ENCODE data around the gene VPS52. TPM values are rescaled to one million over a fixed set of nuclear protein-coding genes. Genes with fewer than 3 reads are reported as not detected.

Gene VPS52
- total RNA-seq, 1 experiment from 2014 or later, result 47.1 TPM

DNA sequence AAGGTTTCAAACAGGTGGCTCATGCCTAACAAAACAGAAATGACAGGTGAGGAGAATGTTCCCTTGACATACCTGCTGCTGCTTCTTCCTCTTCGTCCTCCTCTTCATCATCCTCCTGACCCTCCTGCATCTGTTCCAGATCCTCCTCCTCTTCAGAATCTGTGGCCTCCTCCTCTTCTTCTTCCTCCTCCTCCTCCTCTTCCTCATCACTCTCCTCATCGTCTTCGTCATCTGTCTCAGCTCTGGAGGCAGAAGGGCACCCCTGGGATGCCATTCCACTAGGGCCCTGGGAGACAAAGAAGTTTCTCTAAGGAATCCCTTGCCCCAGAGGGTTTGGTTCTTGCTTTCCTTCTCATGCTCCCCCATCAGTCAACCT lies 48.3 kb upstream of the VPS52 start:
- Histone ChIP-seq H4K8ac (replicated peaks; ENCODE audit: insufficient read length, low read depth, low read length) (no peak overlapping the region), H3K18ac (ENCODE audit: insufficient read length, low read depth, low read length) (no peak overlapping the region), H4K91ac (ENCODE audit: insufficient read length, low read depth, low read length) (no peak overlapping the region), H3K4ac (ENCODE audit: low read depth, low read length) (no peak overlapping the region), H4K5ac (ENCODE audit: insufficient read length, low read depth, low read length) (no peak overlapping the region), H2BK15ac (ENCODE audit: low read depth, low read length) (no peak overlapping the region), H3K9ac (ENCODE audit: extremely low read depth, insufficient read length, low read length) (no peak overlapping the region), H3K27ac (ENCODE audit: insufficient read length, low read depth, low read length) (no peak overlapping the region), H3K56ac (ENCODE audit: insufficient read length, low read depth, low read length) (no peak overlapping the region), H3K4me1 (ENCODE audit: insufficient read depth, low read length) (peaks cover 9% of the 10 kb centered on the region; the same call in 1 of the 2 replicates), H2AK5ac (ENCODE audit: insufficient read length, low read length) (no peak overlapping the region), H2BK5ac (ENCODE audit: insufficient read length, low read length) (no peak overlapping the region), H3K23ac (ENCODE audit: insufficient read length, low read depth, low read length) (no peak overlapping the region), H3K9me3 (ENCODE audit: control insufficient read depth, low read depth, low read length) (no peaks in the 10 kb centered on the region), H3K79me2 (ENCODE audit: insufficient read depth, low read length) (peaks cover 8% of the 10 kb centered on the region; the same call in 1 of the 2 replicates), H3K27me3 (ENCODE audit: insufficient read depth, low read length) (no peaks in the 10 kb centered on the region), H3T11ph (ENCODE audit: low read length) (no peak overlapping the region), H2BK12ac (ENCODE audit: insufficient read length, low read depth, low read length) (no peak overlapping the region), H3K4me2 (ENCODE audit: insufficient read depth, insufficient read length, low read length) (no peak overlapping the region), H3K79me1 (ENCODE audit: insufficient read depth, low read depth, low read length, poor library complexity, severe bottlenecking) (peaks cover 7% of the 10 kb centered on the region), H3K23me2 (ENCODE audit: insufficient read length, low read depth, low read length, poor library complexity, severe bottlenecking) (peaks cover 20% of the 10 kb centered on the region), H2BK120ac (ENCODE audit: low read depth, low read length, poor library complexity, severe bottlenecking) (no peak overlapping the region), H4K20me1 (ENCODE audit: control insufficient read depth, insufficient read depth, insufficient read length) (no peaks in the 10 kb centered on the region), H2BK20ac (ENCODE audit: low read depth, low read length, poor library complexity, severe bottlenecking) (no peak overlapping the region), H3K14ac (ENCODE audit: insufficient read depth, low read length) (no peak overlapping the region), H2AFZ (ENCODE audit: low read length) (no peak overlapping the region)
- no peak for DNase-seq
- Mint-ChIP-seq H3K9me3 (peaks cover 0 to 3% of the 10 kb centered on the region in 2 experiments; a peak in 3 of 5 replicates), H3K4me3 (peak overlapping the region in 1 of 2 experiments; percentile 8; a peak in 1 of 5 replicates), H3K27ac (peak overlapping the region in 1 of 3 experiments; percentile 64; a peak in 3 of 7 replicates), H3K36me3 (ENCODE audit: insufficient read depth in 1 of 3, low read depth in 3 of 3) (peaks cover 28 to 47% (median 42%) of the 10 kb centered on the region in 3 experiments), H3K27me3 (ENCODE audit: low read depth) (no peaks in the 10 kb centered on the region; the same call in 1 of the 2 replicates), H3K4me1 (peaks cover 61 to 67% of the 10 kb centered on the region in 2 experiments)
- WGBS (ENCODE audit: extremely low coverage, insufficient read length, low lambda C conversion rate), result no CpG with 5 or more reads among the region's 3 CpGs
- no peak for TF ChIP-seq CTCF (conservative IDR thresholded peaks at IDR 0.05)
